GM23248 (cell line): ENCODE measurements around the gene CD27. TPM values are rescaled to one million over a fixed set of nuclear protein-coding genes. Genes with fewer than 3 reads are reported as not detected.

Experiments used
- DNase-seq: peaks from one replicate; pipeline ENCODE4 v3.0.0-alpha.2; 2015
- H2AFZ ChIP-seq: fragments of 200-600 bp; sonication (generic); 2 replicates; pipeline ENCODE4 v1.6.1; 2016; ENCODE audit warnings: antibody characterized with exemption
- H3F3A ChIP-seq: fragments of 200-600 bp; sonication (generic); 2 replicates; pipeline ENCODE4 v1.6.1; 2016; ENCODE audit warnings: mild to moderate bottlenecking, antibody characterized with exemption, mixed run types; ENCODE audit not compliant: insufficient read depth
- H3K27ac ChIP-seq: fragments of 200-600 bp; sonication (generic); 2 replicates; pipeline ENCODE4 v1.5.1; 2016; ENCODE audit warnings: mild to moderate bottlenecking
- H3K27me3 ChIP-seq: fragments of 200-600 bp; sonication (generic); replicated peaks from 2 replicates; pipeline ENCODE4 v1.6.1; 2016; ENCODE audit warnings: mild to moderate bottlenecking; ENCODE audit not compliant: insufficient read depth
- H3K36me3 ChIP-seq: fragments of 200-600 bp; sonication (generic); 2 replicates; pipeline ENCODE4 v1.6.1; 2016; ENCODE audit warnings: low read depth, mild to moderate bottlenecking
- H3K4me1 ChIP-seq: fragments of 200-600 bp; sonication (generic); 2 replicates; pipeline ENCODE4 v1.6.1; 2016; ENCODE audit warnings: mild to moderate bottlenecking; ENCODE audit not compliant: insufficient read depth
- H3K4me2 ChIP-seq: fragments of 200-600 bp; sonication (generic); one replicate; pipeline ENCODE4 v1.6.1; 2016; ENCODE audit warnings: mild to moderate bottlenecking; ENCODE audit not compliant: unreplicated experiment
- H3K4me3 ChIP-seq: fragments of 200-600 bp; sonication (generic); 2 replicates; pipeline ENCODE4 v1.5.1; 2016; ENCODE audit warnings: mild to moderate bottlenecking
- H3K79me2 ChIP-seq: fragments of 200-600 bp; sonication (generic); 2 replicates; pipeline ENCODE4 v1.6.1; 2016; ENCODE audit warnings: mild to moderate bottlenecking; ENCODE audit not compliant: insufficient read depth
- H3K9ac ChIP-seq: fragments of 200-600 bp; sonication (generic); 2 replicates; pipeline ENCODE4 v1.6.1; 2016; ENCODE audit warnings: mild to moderate bottlenecking
- H3K9me2 ChIP-seq: fragments of 200-600 bp; sonication (generic); 2 replicates; pipeline ENCODE4 v1.6.1; 2016; ENCODE audit warnings: mixed run types, mild to moderate bottlenecking, moderate library complexity; ENCODE audit not compliant: insufficient read depth
- H3K9me3 ChIP-seq: fragments of 200-600 bp; sonication (generic); one replicate; pipeline ENCODE4 v1.6.1; 2017; ENCODE audit warnings: low read depth
- H4K20me1 ChIP-seq: fragments of 200-600 bp; sonication (generic); 2 replicates; pipeline ENCODE4 v1.6.0; 2016; ENCODE audit not compliant: insufficient read depth
- EZH2 ChIP-seq: fragments of 200-600 bp; sonication (generic); IDR thresholded peaks from 2 replicates; pipeline ENCODE4 v1.6.1; 2018; ENCODE audit warnings: antibody characterized with exemption, mild to moderate bottlenecking; ENCODE audit not compliant: insufficient read depth, poor library complexity, severe bottlenecking
- EZH2phosphoT487 ChIP-seq: fragments of 200-600 bp; sonication (generic); IDR thresholded peaks from 2 replicates; pipeline ENCODE4 v1.6.1; 2018; ENCODE audit warnings: antibody characterized with exemption, moderate library complexity, mild to moderate bottlenecking, low read depth; ENCODE audit not compliant: insufficient read depth
- WGBS, 2 experiments: methylation state at CpG; one replicate each; pipeline ENCODE4 v1.1.6; 2015 to 2017; ENCODE audit warnings: low lambda C conversion rate in 2 of 2, low coverage in 1 of 2; ENCODE audit errors: missing lambda C conversion rate in 2 of 2; 5-methylcytosine and 5-hydroxymethylcytosine counted together
- in situ Hi-C: fragments of 300-500 bp; cut with MboI; formaldehyde crosslinking; loops from 2 replicates; pipeline ENCODE4 v1.15.0; 2020
- polyA plus RNA-seq: library from polyadenylated mRNA; unstranded; fragments of >200 nt; fragmentation: Nextera tagmentation; extraction: Ambion mirVana; gene quantifications from 2 replicates; pipeline ENCODE4 v1.2.1, GENCODE V29; 2016
- total RNA-seq: library from RNA; depleted of rRNA; stranded (reverse); fragments of >200 nt; shearing (Covaris generic); gene quantifications from 2 replicates; pipeline ENCODE4 v1.2.3, GENCODE V29; 2014

CD27 gene
- total and polyA plus RNA-seq, 2 experiments from 2014 or later, result 0.28 TPM; not detected in 1

DNA sequence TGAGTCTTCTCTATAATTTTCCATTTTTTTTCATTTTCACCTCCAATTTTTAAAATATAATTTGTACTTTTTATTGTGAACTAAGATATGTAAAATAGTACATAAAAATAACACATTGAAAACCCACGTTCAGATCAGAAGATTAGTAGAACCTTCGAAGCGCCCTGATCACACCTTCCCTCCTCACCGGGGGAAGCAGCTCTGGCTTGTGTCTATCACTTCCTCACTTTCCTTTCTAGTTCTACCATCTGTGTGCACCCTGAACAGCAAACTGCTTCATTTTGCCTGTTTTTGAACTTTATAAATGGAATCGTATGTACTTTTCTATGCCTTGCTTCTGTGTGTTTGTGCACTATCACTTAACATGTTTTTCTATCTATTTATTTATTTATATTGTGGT is 11.8 kb upstream of the CD27 start:
- Histone ChIP-seq H3K79me2 (no peaks in the 10 kb centered on the region), H2AFZ (no peak overlapping the region), H3K27me3 (no peaks in the 10 kb centered on the region), H4K20me1 (no peaks in the 10 kb centered on the region), H3K4me2 (no peak overlapping the region), H3K27ac (no peak overlapping the region), H3K9me2 (no peaks in the 10 kb centered on the region), H3F3A (peaks cover 27% of the 10 kb centered on the region), H3K9me3 (no peaks in the 10 kb centered on the region), H3K4me1 (peaks cover 21% of the 10 kb centered on the region), H3K4me3 (no peak overlapping the region), H3K9ac (no peak overlapping the region), H3K36me3 (no peaks in the 10 kb centered on the region)
- TF ChIP-seq EZH2 (no peak), EZH2phosphoT487 (no peak)
- DNase-seq, result no peak
- in situ Hi-C loops, result no loop called here
- WGBS, 2 experiments, result 89 to 96% methylated on average over 5 of the region's 5 CpGs

- peaks cover 20% of the 10 kb centered on the region for H3K4me1 ChIP-seq
- H3K4me2 ChIP-seq, result no peak overlapping the region
- 89 to 90% methylated on average over 17 of the region's 17 CpGs for WGBS, 2 experiments
- no peaks in the 10 kb centered on the region for H3K9me3 ChIP-seq
- H3K27me3 ChIP-seq, result no peaks in the 10 kb centered on the region
- H3K79me2 ChIP-seq, result no peaks in the 10 kb centered on the region
- no peak overlapping the region for H2AFZ ChIP-seq
- H3K27ac ChIP-seq, result no peak overlapping the region
- TF ChIP-seq EZH2 (no peak), EZH2phosphoT487 (no peak)
- in situ Hi-C loops, result no loop called here
- H3K4me3 ChIP-seq, result no peak overlapping the region
- H3K9ac ChIP-seq, result no peak overlapping the region
- H4K20me1 ChIP-seq, result no peaks in the 10 kb centered on the region
- DNase-seq, result no peak
- H3F3A ChIP-seq, result peaks cover 26% of the 10 kb centered on the region
- no peaks in the 10 kb centered on the region for H3K36me3 ChIP-seq
- no peaks in the 10 kb centered on the region for H3K9me2 ChIP-seq
Observed at GRCh38 chr12:6434205-6435140, 10.3 kb upstream of the CD27 start.

- 76 to 79% methylated on average over 13 of the region's 13 CpGs for WGBS, 2 experiments
- TF ChIP-seq EZH2phosphoT487 (no peak), EZH2 (no peak)
Observed at GRCh38 chr12:6435961-6436715, 8.6 kb upstream of the CD27 start.

DNA sequence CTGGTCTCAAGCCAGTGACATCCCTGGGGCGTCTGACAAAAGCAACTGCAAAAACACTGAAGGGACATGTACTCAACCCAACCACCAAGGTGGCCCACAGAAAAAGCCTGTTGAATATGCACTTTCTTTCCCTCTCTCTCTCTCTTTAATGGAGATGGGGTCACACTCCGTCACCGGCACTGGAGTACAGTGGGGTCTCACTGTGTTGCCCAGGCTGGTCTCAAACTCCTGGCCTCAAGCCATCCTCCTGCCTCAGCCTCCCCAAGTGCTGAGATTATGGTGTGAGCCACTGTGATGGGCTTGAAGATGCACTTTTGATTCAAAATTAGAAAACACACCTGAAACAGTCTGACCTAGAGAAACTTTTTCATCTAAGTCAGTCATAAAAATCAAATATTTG is 7.2 kb upstream of the CD27 start:
- Histone ChIP-seq H3K4me1 (no peaks in the 10 kb centered on the region), H3K36me3 (no peaks in the 10 kb centered on the region), H3K4me3 (no peak overlapping the region), H3K9me2 (no peaks in the 10 kb centered on the region), H4K20me1 (no peaks in the 10 kb centered on the region), H3K27ac (no peak overlapping the region), H3K4me2 (no peak overlapping the region), H3K27me3 (no peaks in the 10 kb centered on the region), H3K79me2 (no peaks in the 10 kb centered on the region), H2AFZ (no peak overlapping the region), H3K9me3 (no peaks in the 10 kb centered on the region), H3F3A (no peaks in the 10 kb centered on the region), H3K9ac (no peak overlapping the region)
- 65 to 66% methylated on average over 3 of the region's 3 CpGs for WGBS, 2 experiments
- no peak for DNase-seq
- in situ Hi-C loops, result no loop called here
- TF ChIP-seq EZH2phosphoT487 (no peak), EZH2 (no peak)

More at GRCh38 chr12:6435961-6436715, 8.6 kb upstream of the CD27 start:
- DNase-seq, result no peak
- H4K20me1 ChIP-seq, result no peaks in the 10 kb centered on the region
- H3K36me3 ChIP-seq, result no peaks in the 10 kb centered on the region
- no peaks in the 10 kb centered on the region for H3K9me2 ChIP-seq
- no peaks in the 10 kb centered on the region for H3K9me3 ChIP-seq
- in situ Hi-C loops, result no loop called here
- H3K27ac ChIP-seq, result no peak overlapping the region
- no peak overlapping the region for H2AFZ ChIP-seq
- no peaks in the 10 kb centered on the region for H3K79me2 ChIP-seq
- peaks cover 7% of the 10 kb centered on the region for H3K4me1 ChIP-seq
- H3F3A ChIP-seq, result peaks cover 12% of the 10 kb centered on the region
- H3K4me3 ChIP-seq, result no peak overlapping the region
- no peak overlapping the region for H3K4me2 ChIP-seq
- H3K27me3 ChIP-seq, result no peaks in the 10 kb centered on the region
- H3K9ac ChIP-seq, result no peak overlapping the region
